ENCODE measurements around the gene SEC61A2. TPM values are rescaled to one million over a fixed set of nuclear protein-coding genes. Genes with fewer than 3 reads are reported as not detected.

Gene SEC61A2
- total and polyA plus RNA-seq, 2 donors from 2014 or later, result 3.6 to 8.9 TPM

DNA sequence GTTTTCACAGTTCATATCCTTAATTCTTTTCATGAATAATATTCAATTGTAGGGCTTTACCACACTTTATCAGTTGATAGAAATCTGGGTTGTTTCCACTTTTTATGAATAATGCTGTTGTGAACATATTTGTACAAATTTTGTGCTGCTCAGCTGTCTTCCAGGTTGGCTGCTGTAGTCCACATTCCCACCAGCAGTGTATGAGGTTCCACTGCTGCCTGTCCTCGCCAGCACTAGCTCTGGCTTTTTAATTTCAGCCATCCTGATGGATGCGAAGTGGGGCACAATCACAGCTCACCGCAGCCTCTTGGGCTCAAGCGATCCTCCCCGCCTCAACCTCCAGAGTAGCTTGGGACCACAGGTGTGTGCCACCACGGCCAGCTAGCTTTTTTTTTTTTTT, 33.5 kb downstream of the SEC61A2 start:
- DNase-seq (no peak), FAIRE-seq (no peak)
- Histone ChIP-seq H3K4me1 (ENCODE audit: control insufficient read depth in 2 of 3, insufficient read depth in 2 of 3, low read depth in 1 of 3, low read length in 3 of 3) (no peaks in the 10 kb centered on the region), H3K27me3 (ENCODE audit: control insufficient read depth, insufficient read depth, low read length) (no peaks in the 10 kb centered on the region), H3K27ac (ENCODE audit: low read depth in 2 of 2, low read length in 2 of 2) (no peak overlapping the region), H3K9ac (ENCODE audit: low read length in 3 of 3) (no peak overlapping the region), H3K4me3 (ENCODE audit: low read length in 3 of 3) (no peak overlapping the region), H3K9me3 (ENCODE audit: control insufficient read depth in 2 of 3, insufficient read depth in 1 of 3, low read length in 3 of 3) (no peaks in the 10 kb centered on the region), H3K36me3 (ENCODE audit: control insufficient read depth in 2 of 3, insufficient read depth in 3 of 3, low read length in 3 of 3) (peaks cover 6 to 20% (median 14%) of the 10 kb centered on the region in 3 donors)
- TF ChIP-seq, protein P1, sequence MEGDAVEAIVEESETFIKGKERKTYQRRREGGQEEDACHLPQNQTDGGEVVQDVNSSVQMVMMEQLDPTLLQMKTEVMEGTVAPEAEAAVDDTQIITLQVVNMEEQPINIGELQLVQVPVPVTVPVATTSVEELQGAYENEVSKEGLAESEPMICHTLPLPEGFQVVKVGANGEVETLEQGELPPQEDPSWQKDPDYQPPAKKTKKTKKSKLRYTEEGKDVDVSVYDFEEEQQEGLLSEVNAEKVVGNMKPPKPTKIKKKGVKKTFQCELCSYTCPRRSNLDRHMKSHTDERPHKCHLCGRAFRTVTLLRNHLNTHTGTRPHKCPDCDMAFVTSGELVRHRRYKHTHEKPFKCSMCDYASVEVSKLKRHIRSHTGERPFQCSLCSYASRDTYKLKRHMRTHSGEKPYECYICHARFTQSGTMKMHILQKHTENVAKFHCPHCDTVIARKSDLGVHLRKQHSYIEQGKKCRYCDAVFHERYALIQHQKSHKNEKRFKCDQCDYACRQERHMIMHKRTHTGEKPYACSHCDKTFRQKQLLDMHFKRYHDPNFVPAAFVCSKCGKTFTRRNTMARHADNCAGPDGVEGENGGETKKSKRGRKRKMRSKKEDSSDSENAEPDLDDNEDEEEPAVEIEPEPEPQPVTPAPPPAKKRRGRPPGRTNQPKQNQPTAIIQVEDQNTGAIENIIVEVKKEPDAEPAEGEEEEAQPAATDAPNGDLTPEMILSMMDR (IDR thresholded peaks at IDR 0.05; ENCODE audit: borderline replicate concordance, extremely low read depth, insufficient read depth), result no peak
- intact Hi-C loops (cut with DNase I), result no loop called here

DNA sequence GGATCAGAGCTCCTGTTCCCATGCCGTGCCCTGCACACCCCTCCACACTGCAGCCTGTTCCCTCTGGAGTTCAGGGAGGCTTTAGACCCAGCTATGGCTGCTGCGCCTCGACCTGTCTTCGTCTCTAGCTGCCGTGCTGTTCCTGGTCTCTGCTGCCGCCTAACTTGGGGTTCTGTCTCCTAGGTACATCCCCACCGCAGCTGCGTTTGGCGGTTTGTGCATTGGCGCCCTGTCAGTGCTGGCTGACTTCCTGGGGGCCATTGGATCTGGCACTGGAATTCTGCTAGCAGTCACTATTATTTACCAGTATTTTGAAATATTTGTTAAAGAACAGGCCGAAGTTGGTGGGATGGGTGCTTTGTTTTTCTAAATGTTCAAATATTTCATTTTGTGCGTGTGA, 34.6 kb downstream of the SEC61A2 start:
- intact Hi-C loops (cut with DNase I), result no loop called here
- no peak for FAIRE-seq
- no peak overlapping the region for H3K27ac ChIP-seq (ENCODE audit: low read depth in 2 of 2, low read length in 2 of 2)
- no peak overlapping the region for H3K4me3 ChIP-seq (ENCODE audit: low read length in 3 of 3)
- H3K4me1 ChIP-seq (ENCODE audit: control insufficient read depth in 2 of 3, insufficient read depth in 2 of 3, low read depth in 1 of 3, low read length in 3 of 3), result no peaks in the 10 kb centered on the region
- TF ChIP-seq, protein P1 (IDR thresholded peaks at IDR 0.05; ENCODE audit: borderline replicate concordance, extremely low read depth, insufficient read depth), result no peak
- no peaks in the 10 kb centered on the region for H3K27me3 ChIP-seq (ENCODE audit: control insufficient read depth, insufficient read depth, low read length)
- peaks cover 6 to 20% (median 14%) of the 10 kb centered on the region in 3 donors for H3K36me3 ChIP-seq (ENCODE audit: control insufficient read depth in 2 of 3, insufficient read depth in 3 of 3, low read length in 3 of 3)
- no peak overlapping the region for H3K9ac ChIP-seq (ENCODE audit: low read length in 3 of 3)
- H3K9me3 ChIP-seq (ENCODE audit: control insufficient read depth in 2 of 3, insufficient read depth in 1 of 3, low read length in 3 of 3), result no peaks in the 10 kb centered on the region
- DNase-seq, result no peak

DNA sequence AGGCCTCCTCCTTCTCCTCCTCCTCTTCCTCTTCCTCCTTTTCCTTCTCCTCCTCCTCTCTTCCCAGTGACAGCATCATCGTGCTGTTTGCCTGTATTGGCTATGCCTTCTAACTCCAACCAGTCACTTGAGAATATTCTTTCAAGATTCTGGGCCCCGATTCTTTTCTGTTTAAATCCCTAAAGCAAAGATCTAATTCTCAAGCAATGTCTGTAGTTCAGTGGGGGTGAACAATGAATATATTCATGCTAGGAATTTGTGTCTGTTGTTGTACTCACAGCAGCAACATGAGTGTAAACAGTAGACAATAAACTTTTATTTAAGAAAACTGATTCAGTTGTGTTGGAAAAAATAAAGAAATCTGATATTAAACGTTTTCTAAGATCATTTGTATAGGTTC, 35.6 kb downstream of the SEC61A2 start:
- Histone ChIP-seq H3K9ac (ENCODE audit: low read length in 3 of 3) (no peak overlapping the region), H3K4me3 (ENCODE audit: low read length in 3 of 3) (no peak overlapping the region), H3K27ac (ENCODE audit: low read depth in 2 of 2, low read length in 2 of 2) (no peak overlapping the region), H3K27me3 (ENCODE audit: control insufficient read depth, insufficient read depth, low read length) (no peaks in the 10 kb centered on the region), H3K36me3 (ENCODE audit: control insufficient read depth in 2 of 3, insufficient read depth in 3 of 3, low read length in 3 of 3) (peaks cover 8 to 26% (median 11%) of the 10 kb centered on the region in 3 donors), H3K4me1 (ENCODE audit: control insufficient read depth in 2 of 3, insufficient read depth in 2 of 3, low read depth in 1 of 3, low read length in 3 of 3) (no peaks in the 10 kb centered on the region), H3K9me3 (ENCODE audit: control insufficient read depth in 2 of 3, insufficient read depth in 1 of 3, low read length in 3 of 3) (no peaks in the 10 kb centered on the region)
- intact Hi-C loops (cut with DNase I), result no loop called here
- FAIRE-seq (no peak), DNase-seq (no peak)
- TF ChIP-seq, protein P1 (IDR thresholded peaks at IDR 0.05; ENCODE audit: borderline replicate concordance, extremely low read depth, insufficient read depth), result no peak
